HepG2 (cell line): ENCODE data around the gene TP53TG5. TPM values are rescaled to one million over a fixed set of nuclear protein-coding genes. Genes with fewer than 3 reads are reported as not detected.

Source experiments
- ATAC-seq: fragments of 200-7000 bp; cut with Tn5 transposase; 3 replicates; pipeline ENCODE4 v1.9.1; 2020; ENCODE audit warnings: mild to moderate bottlenecking, moderate library complexity
- BruUV-seq: library from RNA; stranded (reverse); fragments of 400-500 nt; replicated peaks from 2 replicates; lab custom pipeline; 2021; lab: Mats Ljungman, UMichigan
- CTCF ChIA-PET: fragments of 300-600 bp; formaldehyde crosslinking; extraction: SDS; loops from one replicate; lab custom pipeline; 2021; ENCODE audit warnings: low total read pairs, inconsistent platforms, low intra/inter-chr PET ratio; lab: Yijun Ruan, JAX
- POLR2A ChIA-PET: fragments of 350-600 bp; sonication (Branson Sonifier 250); formaldehyde crosslinking; loops from one replicate; lab custom pipeline; 2020; ENCODE audit warnings: antibody characterized with exemption, inconsistent platforms; lab: Yijun Ruan, JAX
- DNase-seq: peaks from one replicate; pipeline ENCODE4 v3.0.0-alpha.2; 2015; ENCODE audit warnings: low spot score
- FAIRE-seq: peaks from 3 replicates; lab custom pipeline; 2011; peaks lifted over from hg19 to GRCh38; lab: Jason Lieb, UNC
- H2AFZ ChIP-seq: one replicate; pipeline ENCODE4 v1.6.1; 2011; ENCODE audit warnings: low read length, inconsistent platforms
- H3K27ac ChIP-seq: fragments of 300-600 bp; 3 replicates; pipeline ENCODE4 v1.8.0; 2011; ENCODE audit warnings: mixed run types, mild to moderate bottlenecking, mixed read lengths, low read length, inconsistent platforms; ENCODE audit not compliant: insufficient read depth; ENCODE audit errors: extremely low read length
- H3K27me3 ChIP-seq, 2 experiments: fragments of 200-600 bp in 1 of 2; 2 replicates in 1 of 2; 3 replicates in 1 of 2; pipeline versions ENCODE4 v1.6.0 to v1.8.0; 2011; ENCODE audit warnings: low read length in 2 of 2, mild to moderate bottlenecking in 2 of 2, moderate library complexity in 2 of 2, inconsistent platforms in 1 of 2; ENCODE audit not compliant: insufficient read depth in 2 of 2, control insufficient read depth in 1 of 2
- H3K36me3 ChIP-seq, 2 experiments: fragments of 200-600 bp in 1 of 2; replicated peaks in 1 of 2; 2 replicates in 1 of 2; 3 replicates in 1 of 2; pipeline versions ENCODE4 v1.5.1 to v1.8.0; 2011; ENCODE audit warnings: low read length in 2 of 2, inconsistent platforms in 1 of 2; ENCODE audit not compliant: insufficient read depth in 2 of 2, control insufficient read depth in 1 of 2
- H3K4me1 ChIP-seq: 2 replicates; pipeline ENCODE4 v1.5.1; 2012; ENCODE audit warnings: low read length, inconsistent platforms; ENCODE audit not compliant: insufficient read depth
- H3K4me2 ChIP-seq: 2 replicates; pipeline ENCODE4 v1.6.0; 2011; ENCODE audit warnings: low read depth, low read length, inconsistent platforms
- H3K4me3 ChIP-seq, 3 experiments: fragments of 200-600 bp in 1 of 3; sonication (generic), shearing (Covaris generic) in 1 of 3; replicated peaks in 1 of 3; 2 replicates each; pipeline ENCODE4 v1.5.1; 2011 to 2016; ENCODE audit warnings: low read length in 3 of 3, inconsistent platforms in 2 of 3, low read depth in 2 of 3, mild to moderate bottlenecking in 2 of 3, control low read depth in 1 of 3, mixed read lengths in 1 of 3; ENCODE audit not compliant: insufficient read depth in 1 of 3
- H3K79me2 ChIP-seq: one replicate; pipeline ENCODE4 v1.6.1; 2011; ENCODE audit warnings: low read length, inconsistent platforms; ENCODE audit not compliant: insufficient read depth
- H3K9ac ChIP-seq: 2 replicates; pipeline ENCODE4 v1.6.0; 2011; ENCODE audit warnings: mild to moderate bottlenecking, low read depth, low read length, inconsistent platforms; ENCODE audit not compliant: insufficient read depth
- H3K9me3 ChIP-seq: 2 replicates; pipeline ENCODE4 v1.5.1; 2012; ENCODE audit warnings: mild to moderate bottlenecking, low read length
- H4K20me1 ChIP-seq: 2 replicates; pipeline ENCODE4 v1.6.0; 2011; ENCODE audit warnings: inconsistent platforms, mild to moderate bottlenecking, low read length, moderate library complexity; ENCODE audit not compliant: insufficient read depth
- DPF2 ChIP-seq: sonication (generic); formaldehyde crosslinking; IDR thresholded peaks from 2 replicates; pipeline ENCODE4 v1.4.0; 2020; ENCODE audit warnings: mild to moderate bottlenecking, low read depth, missing genetic modification reagents, borderline replicate concordance
- MAFF ChIP-seq: IDR thresholded peaks from 2 replicates; pipeline ENCODE4 v1.6.1; 2011; ENCODE audit warnings: low read depth, low read length, improper control_type of control experiment
- MAFK ChIP-seq, 2 experiments: IDR thresholded peaks in 1 of 2; conservative IDR thresholded peaks in 1 of 2; 2 replicates each; pipeline ENCODE4 v1.6.1; 2011; ENCODE audit warnings: improper control_type of control experiment in 2 of 2, low read length in 2 of 2
- PHF8 ChIP-seq: sonication (generic); formaldehyde crosslinking; IDR thresholded peaks from 2 replicates; pipeline ENCODE4 v1.5.0; 2020; ENCODE audit warnings: missing genetic modification reagents
- POLR2AphosphoS2 ChIP-seq: IDR thresholded peaks from 2 replicates; pipeline ENCODE4 v1.6.1; 2011; ENCODE audit warnings: low read depth, low read length, improper control_type of control experiment
- RARG ChIP-seq: sonication (generic); formaldehyde crosslinking; IDR thresholded peaks from 2 replicates; pipeline ENCODE4 v1.4.0; 2020; ENCODE audit warnings: low read depth, mild to moderate bottlenecking, missing genetic modification reagents
- ZNF761 ChIP-seq: sonication (generic); formaldehyde crosslinking; conservative IDR thresholded peaks from 2 replicates; pipeline ENCODE4 v1.4.0; 2020; ENCODE audit warnings: mild to moderate bottlenecking, missing genetic modification reagents
- WGBS: methylation state at CpG from one replicate; pipeline ENCODE4 v1.1.6; 2017; ENCODE audit warnings: low lambda C conversion rate; 5-methylcytosine and 5-hydroxymethylcytosine counted together
- in situ Hi-C: cut with HindIII; loops from 2 replicates; pipeline ENCODE4 v1.10.0; 2017; ENCODE audit warnings: low pct_unique_long_range_greater_than_20kb; ENCODE audit not compliant: extremely low pct_ligation_motif_present
- intact Hi-C: fragments of 100-400 bp; cut with micrococcal nuclease; formaldehyde crosslinking; loops from one replicate; pipeline ENCODE4 v1.10.0; 2022; ENCODE audit not compliant: unreplicated experiment
- polyA plus RNA-seq, 8 experiments: library from polyadenylated mRNA; depleted of rRNA in 3 of 8; stranded (reverse) in 7 of 8; unstranded in 1 of 8; fragments of >200 nt; fragmentation: Illumina TruSeq in 4 of 8; extraction: Trizol in 4 of 8; gene quantifications; 2 replicates each; pipeline versions ENCODE4 v1.2.1 to v1.2.3, GENCODE V29; 2011 to 2016; ENCODE audit warnings: low read depth in 4 of 8, missing spikeins in 1 of 8, mixed read lengths in 1 of 8; ENCODE audit not compliant: insufficient read depth in 1 of 8
- total RNA-seq, 5 experiments: library from RNA; depleted of rRNA; stranded (reverse); fragments of >200 nt; fragmentation: Illumina TruSeq; extraction: Trizol; gene quantifications; 2 replicates each; pipeline ENCODE4 v1.2.3, GENCODE V29; 2016; ENCODE audit warnings: low read depth in 1 of 5

TP53TG5 gene
- total and polyA plus RNA-seq, 2 of the 13 experiments (the other 11 are each of a cell fraction or from before 2014, with no cell fraction given) = 0.11 TPM; not detected in 1

- TF ChIP-seq ZNF761 (CRISPR knock-in tag) (no peak), POLR2AphosphoS2 (peak; percentile 60; the same call in 1 of the 2 replicates), MAFK (conservative IDR thresholded peaks at IDR 0.05 in 1 of 2, IDR thresholded peaks at IDR 0.05 in 1 of 2; ENCODE audit: low read length in 2 of 2) (peak; percentile 15 to 25; a peak in 2 of 4 replicates), RARG (CRISPR knock-in tag) (no peak), DPF2 (no peak), PHF8 (CRISPR knock-in tag) (0 out of 2 replicates have a peak, but pooled peaks have one; percentile 2), MAFF (0 out of 2 replicates have a peak, but pooled peaks have one; percentile 10)
- TF ChIP-seq, all 625 proteins: peak for 4
- Histone ChIP-seq H3K36me3 (peaks cover 9 to 37% of the 10 kb centered on the region in 2 experiments), H4K20me1 (no peaks in the 10 kb centered on the region), H3K79me2 (no peaks in the 10 kb centered on the region), H3K9me3 (no peaks in the 10 kb centered on the region), H2AFZ (no peak overlapping the region), H3K27me3 (no peaks in the 10 kb centered on the region), H3K4me2 (no peak overlapping the region), H3K9ac (no peak overlapping the region), H3K27ac (no peak overlapping the region), H3K4me1 (0 out of 2 replicates have a peak, but pooled peaks cover 5% of the 10 kb centered on the region), H3K4me3 (no peak overlapping the region)
- no peak for FAIRE-seq
- in situ Hi-C loops = no loop called here
- intact Hi-C loops = no loop called here
- no peak for DNase-seq
- peak; percentile 33 for ATAC-seq
- POLR2A ChIA-PET = interaction anchor here (1.2 to 3.1 kb wide), 2 partner anchors 9 to 12 kb away, joined by 5 to 15 read pairs; partner anchors contain the start of gene PIGT
- 92% methylated on average over 14 of the region's 14 CpGs for WGBS
- no TSS peak for BruUV-seq
- CTCF ChIA-PET = no interaction called here
These were observed 49.4 kb upstream of the TP53TG5 start for GRCh38 chr20:45427236-45428149.
